ENCODE data around the gene CD3E. TPM values are rescaled to one million over a fixed set of nuclear protein-coding genes. Genes with fewer than 3 reads are reported as not detected.
A peak's percentile ranks its signal among the peaks of the same experiment; 100 is the strongest.
"Not testable (repeated sequence)": the region's sequence is repeated elsewhere in the genome, so short reads cannot be mapped to it uniquely, and the experiment has no call there.

CD3E gene
- total RNA-seq, 1 experiment from 2014 or later, result not detected

- no peak for DNase-seq (ENCODE audit: low read depth, low spot score)
- in situ Hi-C loops (cut with HindIII; ENCODE audit: low pct_unique_long_range_greater_than_20kb, low sequenced_read_pairs), result no loop called here
Measured at GRCh38 chr11:118283756-118284350, 20.7 kb upstream of the CD3E start.

GRCh38 chr11:118286545-118286944 lies 18.0 kb upstream of the CD3E start:
- in situ Hi-C loops (cut with HindIII; ENCODE audit: low pct_unique_long_range_greater_than_20kb, low sequenced_read_pairs), result no loop called here
- no peak for DNase-seq (ENCODE audit: low read depth, low spot score)

- no peak for DNase-seq (ENCODE audit: low read depth, low spot score)
- in situ Hi-C loops (cut with HindIII; ENCODE audit: low pct_unique_long_range_greater_than_20kb, low sequenced_read_pairs), result no loop called here
Measured at GRCh38 chr11:118287006-118287405, 17.5 kb upstream of the CD3E start.

DNA sequence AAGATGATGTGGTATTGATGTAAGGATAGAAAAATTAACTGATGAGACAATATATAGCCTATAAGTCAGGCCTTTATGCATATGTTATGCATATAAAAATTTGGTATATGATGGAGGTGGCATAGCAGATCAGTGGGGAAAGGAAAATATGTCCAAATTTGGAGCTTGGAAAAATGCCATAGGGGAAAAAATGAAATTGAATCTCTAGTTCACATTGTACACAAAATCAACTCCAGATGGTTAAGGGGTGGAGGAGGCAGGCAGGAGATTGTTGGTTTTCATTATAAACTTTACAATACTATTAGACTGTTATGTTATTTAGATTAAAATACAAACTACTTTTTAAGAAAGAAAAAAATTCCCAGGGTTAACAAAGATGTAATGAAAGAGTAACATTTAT lies 15.1 kb upstream of the CD3E start:
- no peak for DNase-seq (ENCODE audit: low read depth, low spot score)
- in situ Hi-C loops (cut with HindIII; ENCODE audit: low pct_unique_long_range_greater_than_20kb, low sequenced_read_pairs), result no loop called here

DNA sequence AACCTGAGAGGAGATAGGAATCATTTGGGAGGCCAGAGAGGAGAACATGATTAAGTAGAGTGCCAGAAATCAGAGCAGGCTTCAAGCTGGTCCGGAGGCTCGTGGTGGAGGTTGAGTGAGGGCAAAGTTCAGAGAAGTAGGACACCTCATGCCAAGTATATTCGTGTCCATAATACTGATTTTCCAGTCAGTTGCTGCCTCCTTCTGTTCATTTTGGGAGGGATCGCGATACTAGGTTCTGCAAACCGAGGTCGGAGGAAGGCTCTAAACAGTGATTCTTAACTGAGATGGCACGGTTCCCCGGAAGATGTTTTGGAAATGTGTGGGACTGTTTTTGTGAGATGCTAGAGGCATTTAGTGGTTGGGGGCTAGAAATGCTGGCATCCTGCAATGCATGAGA lies 13.6 kb upstream of the CD3E start:
- peak; percentile 47 for DNase-seq (ENCODE audit: low read depth, low spot score)
- in situ Hi-C loops (cut with HindIII; ENCODE audit: low pct_unique_long_range_greater_than_20kb, low sequenced_read_pairs), result no loop called here

DNA sequence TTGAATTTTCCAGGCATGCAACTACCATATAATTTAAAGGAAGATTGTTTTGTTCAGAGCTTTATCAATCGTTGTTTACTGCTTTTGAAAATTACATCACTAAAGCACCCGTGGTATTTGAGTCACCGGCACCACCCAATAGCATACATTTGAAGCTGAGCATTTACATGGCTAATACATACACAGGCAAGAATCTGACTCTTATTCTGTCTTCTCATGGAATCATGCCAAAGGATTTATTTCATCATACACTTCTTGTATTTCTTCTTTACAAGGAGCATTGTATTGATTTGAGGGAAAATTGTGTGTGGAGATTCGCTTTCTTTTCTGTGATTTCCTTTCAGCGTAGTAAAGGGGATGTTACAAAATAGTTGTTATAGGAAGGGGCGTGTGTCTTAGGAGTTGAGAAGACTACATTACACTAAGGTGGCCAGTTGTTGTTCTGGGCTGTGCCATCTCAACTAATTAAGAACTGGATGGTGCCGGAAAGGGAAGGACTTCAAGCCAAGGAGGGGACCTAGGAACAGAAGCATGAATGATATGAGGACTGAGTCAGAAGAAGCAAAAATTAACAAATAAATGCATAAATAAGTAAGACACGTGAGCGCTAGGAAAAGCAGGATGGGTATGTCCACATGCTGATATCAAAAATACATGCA lies 12.9 kb upstream of the CD3E start:
- peak; percentile 2 for DNase-seq (ENCODE audit: low read depth, low spot score)
- in situ Hi-C loops (cut with HindIII; ENCODE audit: low pct_unique_long_range_greater_than_20kb, low sequenced_read_pairs), result no loop called here

DNA sequence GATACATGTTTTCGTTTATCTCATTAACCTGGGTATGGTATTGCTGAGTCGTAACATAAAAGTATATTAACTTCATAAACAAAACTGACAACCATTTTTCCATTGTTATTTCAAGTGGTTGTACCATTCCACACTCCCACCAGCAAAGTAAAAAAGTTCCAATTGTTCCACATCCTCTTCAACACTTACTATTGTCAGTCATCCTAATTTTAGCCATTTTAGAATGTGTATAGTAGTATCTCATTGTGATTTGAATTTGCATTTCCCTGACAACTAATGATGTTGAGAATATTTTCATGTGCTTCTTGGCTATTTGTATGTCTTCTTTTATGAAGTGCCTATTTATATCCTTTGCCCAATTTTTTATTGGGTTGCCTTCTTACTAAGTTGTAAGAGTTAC lies 10.5 kb upstream of the CD3E start:
- DNase-seq (ENCODE audit: low read depth, low spot score), result no peak
- in situ Hi-C loops (cut with HindIII; ENCODE audit: low pct_unique_long_range_greater_than_20kb, low sequenced_read_pairs), result no loop called here

DNA sequence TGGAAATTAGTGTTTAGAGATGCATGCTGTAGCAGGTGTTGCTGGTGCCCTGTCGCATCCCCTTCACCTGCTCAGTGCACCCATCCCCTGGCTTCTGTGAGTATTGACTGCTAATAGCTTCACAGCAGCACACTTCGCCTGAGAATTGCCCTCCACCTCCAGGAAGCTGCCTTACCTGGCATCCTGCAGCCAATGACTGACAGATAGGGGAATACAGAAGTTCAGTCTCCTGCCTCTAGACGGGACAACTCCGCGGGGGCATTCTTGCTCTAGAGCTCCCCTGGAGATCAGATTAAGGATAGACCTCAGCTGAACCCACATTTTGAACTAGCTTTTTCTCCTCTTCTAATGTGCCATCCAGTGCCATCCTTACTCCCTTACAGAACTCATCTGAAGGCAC lies 9.3 kb upstream of the CD3E start:
- in situ Hi-C loops (cut with HindIII; ENCODE audit: low pct_unique_long_range_greater_than_20kb, low sequenced_read_pairs), result no loop called here
- no peak for DNase-seq (ENCODE audit: low read depth, low spot score)

- peak; percentile 43 for DNase-seq (ENCODE audit: low read depth, low spot score)
- in situ Hi-C loops (cut with HindIII; ENCODE audit: low pct_unique_long_range_greater_than_20kb, low sequenced_read_pairs), result no loop called here
Measured at GRCh38 chr11:118295815-118296454, 8.6 kb upstream of the CD3E start.

DNA sequence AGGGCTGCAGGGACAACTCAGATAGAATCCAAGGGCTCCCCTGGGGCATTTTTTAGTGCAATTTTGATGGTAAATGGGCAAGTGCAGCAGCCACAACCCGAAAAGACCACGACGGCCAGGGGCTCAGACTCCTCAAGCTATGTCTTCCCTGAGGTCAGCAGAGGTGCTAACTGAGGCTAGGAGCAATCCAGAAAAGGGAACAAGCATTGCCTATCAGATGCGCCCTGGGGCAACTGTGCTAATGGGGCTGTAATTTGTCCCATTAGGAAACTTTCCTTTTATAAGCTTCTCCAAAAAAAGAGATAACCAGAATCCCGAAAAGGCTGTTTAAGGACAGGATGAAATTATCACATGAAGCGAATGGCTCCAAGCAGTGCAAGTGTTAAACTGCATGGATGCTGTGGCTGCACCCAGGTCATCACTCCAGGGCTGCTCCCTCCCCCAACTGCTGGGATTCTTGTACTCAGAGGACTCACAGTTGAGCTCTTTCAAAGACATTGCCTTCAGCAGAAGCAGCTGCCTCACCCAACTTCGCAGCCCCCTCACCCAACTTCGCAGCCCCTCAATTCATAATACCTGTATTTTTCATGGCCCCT lies 2.8 kb upstream of the CD3E start:
- no peak for DNase-seq (ENCODE audit: low read depth, low spot score)
- in situ Hi-C loops (cut with HindIII; ENCODE audit: low pct_unique_long_range_greater_than_20kb, low sequenced_read_pairs), result no loop called here

DNA sequence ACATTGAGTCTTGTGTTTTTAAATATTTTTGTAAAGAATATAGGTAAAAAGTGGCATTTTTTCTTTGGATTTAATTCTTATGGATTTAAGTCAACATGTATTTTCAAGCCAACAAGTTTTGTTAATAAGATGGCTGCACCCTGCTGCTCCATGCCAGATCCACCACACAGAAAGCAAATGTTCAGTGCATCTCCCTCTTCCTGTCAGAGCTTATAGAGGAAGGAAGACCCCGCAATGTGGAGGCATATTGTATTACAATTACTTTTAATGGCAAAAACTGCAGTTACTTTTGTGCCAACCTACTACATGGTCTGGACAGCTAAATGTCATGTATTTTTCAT lies 333 bp upstream of the CD3E start:
- in situ Hi-C loops (cut with HindIII; ENCODE audit: low pct_unique_long_range_greater_than_20kb, low sequenced_read_pairs), result no loop called here

GRCh38 chr11:118305726-118306125 lies 1.2 kb downstream of the CD3E start:
- in situ Hi-C loops (cut with HindIII; ENCODE audit: low pct_unique_long_range_greater_than_20kb, low sequenced_read_pairs), result no loop called here
- DNase-seq (ENCODE audit: low read depth, low spot score), result no peak

More for the DNA sequence above, 333 bp upstream of the CD3E start:
- DNase-seq (ENCODE audit: low read depth, low spot score), result no peak

DNA sequence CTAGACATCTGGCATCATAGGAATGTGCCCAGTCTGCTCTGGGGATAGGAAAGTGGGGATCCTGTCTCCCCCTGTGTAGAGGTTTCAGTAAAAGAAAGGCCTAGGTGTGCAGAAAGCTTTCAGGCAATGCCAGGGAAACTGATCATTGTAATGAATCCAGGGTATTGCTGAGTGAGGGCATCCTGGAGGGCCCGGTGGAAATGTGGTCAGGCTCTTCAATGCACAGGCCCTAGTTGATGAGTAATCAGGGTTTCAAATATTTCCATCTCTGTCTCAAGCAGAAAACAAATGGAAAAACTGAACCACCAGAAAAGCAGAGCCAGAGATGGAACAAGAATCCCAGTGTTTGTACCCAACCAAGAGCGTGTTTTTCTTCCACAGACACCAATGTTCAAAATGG lies 2.0 kb downstream of the CD3E start:
- in situ Hi-C loops (cut with HindIII; ENCODE audit: low pct_unique_long_range_greater_than_20kb, low sequenced_read_pairs), result no loop called here
- no peak for DNase-seq (ENCODE audit: low read depth, low spot score)

- in situ Hi-C loops (cut with HindIII; ENCODE audit: low pct_unique_long_range_greater_than_20kb, low sequenced_read_pairs); DNase-seq (ENCODE audit: low read depth, low spot score): not testable (repeated sequence)
Measured at GRCh38 chr11:118308995-118309528, 4.5 kb downstream of the CD3E start.

GRCh38 chr11:118310271-118310670 lies 5.7 kb downstream of the CD3E start:
- no peak for DNase-seq (ENCODE audit: low read depth, low spot score)
- in situ Hi-C loops (cut with HindIII; ENCODE audit: low pct_unique_long_range_greater_than_20kb, low sequenced_read_pairs), result no loop called here

DNA sequence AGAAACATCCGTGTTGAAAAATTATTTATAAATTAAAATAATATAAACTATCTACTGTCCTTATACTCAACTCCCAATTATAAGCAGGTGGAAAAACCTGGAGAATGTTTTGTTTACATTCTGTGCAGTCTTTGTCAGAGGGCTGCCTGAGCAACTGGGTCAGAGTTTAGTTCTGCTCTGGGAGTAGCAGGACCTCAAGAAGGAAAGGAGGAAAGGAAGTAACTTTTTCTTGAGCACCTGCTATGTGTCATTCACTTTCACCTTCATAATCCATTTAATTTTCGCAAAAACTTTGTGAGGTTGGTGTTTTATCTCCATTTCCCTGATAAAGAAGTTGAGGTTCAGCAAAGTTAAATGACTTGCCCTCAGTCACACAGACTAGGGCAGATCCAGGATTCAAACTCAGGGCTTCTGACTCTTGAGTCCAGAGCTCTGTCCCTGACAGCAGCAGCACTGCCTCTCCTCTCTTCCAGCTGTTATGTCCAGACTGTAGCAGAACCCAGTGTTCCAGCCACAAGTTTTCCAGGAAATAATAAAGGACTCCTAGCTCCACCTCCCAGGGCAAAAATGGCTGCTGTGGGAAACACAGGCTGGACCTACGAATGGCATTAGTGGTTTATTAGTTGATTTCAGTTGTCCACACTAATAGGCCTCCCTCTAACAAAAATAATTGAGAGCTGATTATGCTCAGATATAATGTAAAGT lies 6.4 kb downstream of the CD3E start:
- in situ Hi-C loops (cut with HindIII; ENCODE audit: low pct_unique_long_range_greater_than_20kb, low sequenced_read_pairs), result no loop called here
- no peak for DNase-seq (ENCODE audit: low read depth, low spot score)

DNA sequence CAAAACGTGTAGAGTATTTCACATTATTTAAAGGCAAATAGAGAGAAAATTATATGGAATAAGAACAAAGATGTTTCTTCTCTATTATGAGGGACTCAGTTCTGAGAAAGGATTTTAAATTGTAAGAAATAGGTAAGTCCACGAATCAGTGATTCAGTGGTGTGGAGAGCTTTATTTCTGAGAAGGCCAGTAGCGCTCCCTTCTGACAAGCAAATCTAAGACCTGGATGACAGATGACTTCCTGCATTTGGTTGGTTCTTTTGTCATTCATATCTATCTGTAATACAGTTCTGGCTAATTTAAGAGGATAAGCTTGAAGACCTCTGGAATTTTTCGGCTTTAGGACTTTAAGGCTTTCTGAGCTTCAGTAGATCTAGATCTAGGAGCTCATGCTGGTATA lies 7.0 kb downstream of the CD3E start:
- in situ Hi-C loops (cut with HindIII; ENCODE audit: low pct_unique_long_range_greater_than_20kb, low sequenced_read_pairs), result no loop called here
- DNase-seq (ENCODE audit: low read depth, low spot score), result no peak

- no peak for DNase-seq (ENCODE audit: low read depth, low spot score)
- in situ Hi-C loops (cut with HindIII; ENCODE audit: low pct_unique_long_range_greater_than_20kb, low sequenced_read_pairs), result no loop called here
Measured at GRCh38 chr11:118312328-118312727, 7.8 kb downstream of the CD3E start.

Measured in SK-MEL-5 (cell line).